ENCODE results near the gene TYRO3. TPM values are rescaled to one million over a fixed set of nuclear protein-coding genes. Genes with fewer than 3 reads are reported as not detected.

The TYRO3 gene
- total RNA-seq, 2 experiments from 2014 or later, result 0.42 to 0.47 TPM

GRCh38 chr15:41622901-41623300, 63.9 kb downstream of the TYRO3 start:
- no peak overlapping the region for H3K27ac ChIP-seq (ENCODE audit: low read depth in 1 of 2, low read length in 2 of 2)
- no peak overlapping the region for H3K4me3 ChIP-seq (ENCODE audit: low read length)
- ChIA-PET CTCF (interaction anchor here (0.9 kb wide), 1 partner anchor 19 kb away, joined by 3 read pairs; no protein-coding TSS in a partner anchor), POLR2A (interaction anchor here (1.6 to 2.3 kb wide), 2 partner anchors 38 to 73 kb away, joined by 6 to 46 read pairs; partner anchors contain the start of gene MGA)
- ATAC-seq (ENCODE audit: poor library complexity) (no peak), DNase-seq (no peak)
- H3K27ac Mint-ChIP-seq, result peak overlapping the region; percentile 73
- no peak overlapping the region for H3K4me3 Mint-ChIP-seq
- TF ChIP-seq, protein P1, sequence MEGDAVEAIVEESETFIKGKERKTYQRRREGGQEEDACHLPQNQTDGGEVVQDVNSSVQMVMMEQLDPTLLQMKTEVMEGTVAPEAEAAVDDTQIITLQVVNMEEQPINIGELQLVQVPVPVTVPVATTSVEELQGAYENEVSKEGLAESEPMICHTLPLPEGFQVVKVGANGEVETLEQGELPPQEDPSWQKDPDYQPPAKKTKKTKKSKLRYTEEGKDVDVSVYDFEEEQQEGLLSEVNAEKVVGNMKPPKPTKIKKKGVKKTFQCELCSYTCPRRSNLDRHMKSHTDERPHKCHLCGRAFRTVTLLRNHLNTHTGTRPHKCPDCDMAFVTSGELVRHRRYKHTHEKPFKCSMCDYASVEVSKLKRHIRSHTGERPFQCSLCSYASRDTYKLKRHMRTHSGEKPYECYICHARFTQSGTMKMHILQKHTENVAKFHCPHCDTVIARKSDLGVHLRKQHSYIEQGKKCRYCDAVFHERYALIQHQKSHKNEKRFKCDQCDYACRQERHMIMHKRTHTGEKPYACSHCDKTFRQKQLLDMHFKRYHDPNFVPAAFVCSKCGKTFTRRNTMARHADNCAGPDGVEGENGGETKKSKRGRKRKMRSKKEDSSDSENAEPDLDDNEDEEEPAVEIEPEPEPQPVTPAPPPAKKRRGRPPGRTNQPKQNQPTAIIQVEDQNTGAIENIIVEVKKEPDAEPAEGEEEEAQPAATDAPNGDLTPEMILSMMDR (IDR thresholded peaks at IDR 0.05), result no peak
- intact Hi-C loops (cut with DNase I, micrococcal nuclease), result loop anchor here (5.0 kb wide), 3 partner anchors 39 to 349 kb away; partner anchors contain the start of genes EHD4 (in 1 of the 2), MGA (in 1 of the 2) and TYRO3 (in 1 of the 2)
- no peaks in the 10 kb centered on the region for H3K36me3 ChIP-seq (ENCODE audit: insufficient read depth, low read length)
- H3K9me3 Mint-ChIP-seq, result peaks cover 6% of the 10 kb centered on the region
- H3K27me3 Mint-ChIP-seq, result no peaks in the 10 kb centered on the region
- H3K4me1 Mint-ChIP-seq (ENCODE audit: low read depth), result peaks cover 32% of the 10 kb centered on the region
- H3K4me1 ChIP-seq (ENCODE audit: insufficient read depth, low read length), result peaks cover 19% of the 10 kb centered on the region
- H3K9me3 ChIP-seq (ENCODE audit: control insufficient read depth in 1 of 2, insufficient read depth in 1 of 2, low read length in 2 of 2), result peaks cover 0 to 16% of the 10 kb centered on the region in 2 experiments
- no peaks in the 10 kb centered on the region for H3K36me3 Mint-ChIP-seq (ENCODE audit: low read depth)
- no peaks in the 10 kb centered on the region for H3K27me3 ChIP-seq (ENCODE audit: control insufficient read depth in 1 of 2, insufficient read depth in 2 of 2, low read length in 2 of 2)

DNA sequence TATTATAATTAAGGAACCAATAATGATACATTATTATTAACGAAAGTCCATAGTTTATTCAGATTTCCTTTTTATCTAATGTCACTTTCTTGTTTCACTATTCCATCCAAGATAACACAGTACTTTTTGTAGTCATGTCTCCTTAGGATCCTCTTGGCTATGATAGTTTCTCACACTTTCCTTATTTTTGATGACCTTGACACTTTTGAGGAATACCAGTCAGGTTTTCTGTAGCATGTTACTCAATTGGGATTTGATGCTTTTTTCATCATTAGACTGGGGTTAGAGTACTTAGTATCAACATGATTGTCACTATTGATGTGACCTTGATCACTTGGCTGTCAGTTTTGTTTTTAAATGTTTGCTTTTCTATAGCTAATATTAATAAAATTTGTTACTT, 68.2 kb downstream of the TYRO3 start:
- Histone ChIP-seq H3K27ac (ENCODE audit: low read depth in 1 of 2, low read length in 2 of 2) (no peak overlapping the region), H3K27me3 (ENCODE audit: control insufficient read depth in 1 of 2, insufficient read depth in 2 of 2, low read length in 2 of 2) (no peaks in the 10 kb centered on the region), H3K36me3 (ENCODE audit: insufficient read depth, low read length) (no peaks in the 10 kb centered on the region), H3K4me3 (ENCODE audit: low read length) (no peak overlapping the region), H3K9me3 (ENCODE audit: control insufficient read depth in 1 of 2, insufficient read depth in 1 of 2, low read length in 2 of 2) (no peaks in the 10 kb centered on the region), H3K4me1 (ENCODE audit: insufficient read depth, low read length) (peaks cover 2% of the 10 kb centered on the region)
- ATAC-seq (ENCODE audit: poor library complexity) (no peak), DNase-seq (no peak)
- H3K4me1 Mint-ChIP-seq (ENCODE audit: low read depth), result peaks cover 14% of the 10 kb centered on the region
- no peak overlapping the region for H3K4me3 Mint-ChIP-seq
- TF ChIP-seq, protein P1 (IDR thresholded peaks at IDR 0.05), result no peak
- POLR2A ChIA-PET, result no interaction called here
- intact Hi-C loops (cut with DNase I, micrococcal nuclease), result no loop called here
- no peaks in the 10 kb centered on the region for H3K9me3 Mint-ChIP-seq
- no peaks in the 10 kb centered on the region for H3K36me3 Mint-ChIP-seq (ENCODE audit: low read depth)
- no peaks in the 10 kb centered on the region for H3K27me3 Mint-ChIP-seq
- no peak overlapping the region for H3K27ac Mint-ChIP-seq
- CTCF ChIA-PET, result no interaction called here

DNA sequence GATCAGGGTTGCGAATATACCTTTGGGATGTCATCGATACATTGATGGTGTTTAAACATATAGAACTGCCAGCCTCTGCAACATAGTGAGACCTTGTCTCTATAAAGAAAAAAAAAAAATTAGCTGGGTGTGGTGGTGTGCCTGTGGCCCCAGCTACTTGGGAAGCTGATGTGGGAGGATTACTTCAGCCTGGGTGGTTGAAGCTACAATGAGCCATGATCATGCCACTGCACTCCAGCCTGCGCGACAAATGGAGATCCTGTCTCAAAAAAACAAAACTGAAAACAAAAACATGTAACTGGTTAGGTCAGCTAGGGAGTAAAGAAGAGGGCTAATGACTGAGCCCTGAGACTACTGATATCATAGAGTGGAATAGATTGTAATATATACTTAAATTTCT, 70.5 kb downstream of the TYRO3 start:
- H3K27me3 Mint-ChIP-seq, result no peaks in the 10 kb centered on the region
- DNase-seq, result no peak
- intact Hi-C loops (cut with DNase I, micrococcal nuclease), result no loop called here
- ChIA-PET POLR2A (interaction anchor here (0.6 kb wide), 1 partner anchor 95 kb away, joined by 3 read pairs; no protein-coding TSS in a partner anchor), CTCF (no interaction called here)
- no peak for ATAC-seq (ENCODE audit: poor library complexity)
- H3K4me3 ChIP-seq (ENCODE audit: low read length), result no peak overlapping the region
- no peak overlapping the region for H3K27ac ChIP-seq (ENCODE audit: low read depth in 1 of 2, low read length in 2 of 2)
- TF ChIP-seq, protein P1 (IDR thresholded peaks at IDR 0.05), result no peak
- peaks cover 2% of the 10 kb centered on the region for H3K4me1 ChIP-seq (ENCODE audit: insufficient read depth, low read length)
- no peaks in the 10 kb centered on the region for H3K9me3 ChIP-seq (ENCODE audit: control insufficient read depth in 1 of 2, insufficient read depth in 1 of 2, low read length in 2 of 2)
- no peak overlapping the region for H3K27ac Mint-ChIP-seq
- H3K4me1 Mint-ChIP-seq (ENCODE audit: low read depth), result peaks cover 5% of the 10 kb centered on the region
- H3K27me3 ChIP-seq (ENCODE audit: control insufficient read depth in 1 of 2, insufficient read depth in 2 of 2, low read length in 2 of 2), result no peaks in the 10 kb centered on the region
- no peak overlapping the region for H3K4me3 Mint-ChIP-seq
- H3K36me3 Mint-ChIP-seq (ENCODE audit: low read depth), result no peaks in the 10 kb centered on the region
- H3K36me3 ChIP-seq (ENCODE audit: insufficient read depth, low read length), result no peaks in the 10 kb centered on the region
- H3K9me3 Mint-ChIP-seq, result no peaks in the 10 kb centered on the region
